ENCODE measurements around the gene TMEM260.
"Not testable (repeated sequence)": the region's sequence is repeated elsewhere in the genome, so short reads cannot be mapped to it uniquely, and the experiment has no call there.

Gene TMEM260

GRCh38 chr14:56686416-56686815 is 106.8 kb downstream of the TMEM260 start:
- peak; percentile 12 for DNase-seq

GRCh38 chr14:56687123-56687522 is 107.5 kb downstream of the TMEM260 start:
- peak; percentile 9 for DNase-seq

GRCh38 chr14:56694609-56695008 is 115.0 kb downstream of the TMEM260 start:
- DNase-seq: no peak

- not testable (repeated sequence) for DNase-seq
Measured at GRCh38 chr14:56695216-56695615, 115.6 kb downstream of the TMEM260 start.

Data from NCI-H526 treated with DMSO at 0.1 percent for 48 hours (cell line).